Natural killer cell (primary cell): ENCODE results near the gene IFNAR2. TPM values are rescaled to one million over a fixed set of nuclear protein-coding genes. Genes with fewer than 3 reads are reported as not detected.

Source experiments
- total RNA-seq, 4 donors: library from RNA; stranded (reverse); fragments of 120-200 nt in 1 of 4; gene quantifications; one replicate each; pipeline versions ENCODE4 v1.2.3 to v1.2.4, GENCODE V29; 2013 to 2022

The IFNAR2 gene
- total RNA-seq, 3 donors from 2014 or later (not counting 1 experiment from before 2014, with no cell fraction given): 65.4 to 105 (median 70.9) TPM

Other genes with a start within 250 kb of the IFNAR2 start
- not detected for gene OLIG2, start 204.0 kb upstream of the IFNAR2 start, total RNA-seq
- gene OLIG1, start 159.8 kb upstream of the IFNAR2 start, total RNA-seq: 1 to 10 TPM in 1 of 3 donors, under 1 TPM in 2; 0.47 to 1.4 (median 0.48) TPM
- gene IL10RB, start 36.4 kb downstream of the IFNAR2 start, total RNA-seq: 10 to 100 TPM; 18.4 to 27.8 (median 27.3) TPM
- gene IFNAR1, start 95.0 kb downstream of the IFNAR2 start, total RNA-seq: 10 to 100 TPM; 15.0 to 21.3 (median 19.3) TPM
- gene IFNGR2, start 173.5 kb downstream of the IFNAR2 start, total RNA-seq: 10 to 100 TPM in 1 of 3 donors, 1 to 10 TPM in 2; 3.6 to 16.5 (median 8.6) TPM